ENCODE data around the gene CES1. TPM values are rescaled to one million over a fixed set of nuclear protein-coding genes. Genes with fewer than 3 reads are reported as not detected.

The CES1 gene
- total RNA-seq, result 100 to 1,000 TPM in 2 of 4 donors, 10 to 100 TPM in 1, 1 to 10 TPM in 1; 4.9 to 166 (median 107) TPM

DNA sequence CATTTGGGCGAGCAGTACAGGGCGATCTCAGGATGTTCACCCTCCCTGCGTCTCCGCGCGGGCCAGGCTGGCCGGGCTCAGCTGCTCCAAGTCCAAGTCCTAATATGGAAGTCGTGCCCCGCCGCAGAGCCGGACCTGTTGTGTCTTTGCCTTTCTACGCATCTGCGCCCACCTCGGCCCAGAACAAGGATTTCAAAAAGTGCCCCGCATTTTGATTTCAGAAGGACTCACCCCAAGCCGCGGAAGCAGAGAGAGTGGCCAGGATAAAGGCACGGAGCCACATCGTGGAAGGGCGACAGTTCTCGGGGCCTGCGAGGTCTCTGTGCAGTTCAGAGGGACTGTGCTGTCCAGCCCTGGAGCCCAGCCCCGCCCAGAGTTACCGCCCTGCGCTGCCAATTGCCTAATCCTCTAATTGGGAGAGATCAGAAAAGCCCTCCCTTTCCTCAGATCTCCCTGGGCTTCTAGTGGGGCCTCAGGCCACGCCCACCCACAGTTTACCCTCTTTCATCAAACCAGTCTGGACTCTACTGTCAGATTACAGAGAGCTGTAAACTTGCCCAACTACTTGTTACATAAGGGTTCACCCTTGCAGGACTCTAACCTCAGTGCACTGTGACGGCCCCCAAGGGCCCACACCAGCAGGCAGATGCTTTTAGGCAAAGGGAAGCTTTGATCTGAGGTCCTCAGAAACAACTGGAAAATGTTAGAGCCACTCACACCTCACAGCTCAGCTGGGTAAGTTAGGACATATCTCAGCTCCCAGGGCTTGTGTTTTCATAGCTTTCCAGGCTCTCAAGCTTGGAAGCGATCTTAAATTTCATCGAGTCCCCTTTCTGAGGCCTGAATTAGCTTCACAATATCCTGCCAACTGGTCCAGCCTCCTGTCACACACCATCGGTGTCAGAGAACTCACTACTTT lies at the start of gene CES1:
TSS of gene CES1 (minus strand) at position 324 of the 919 bp plus-strand sequence. CDS start at position 283, 41 bp downstream.
- TF ChIP-seq, protein P1, sequence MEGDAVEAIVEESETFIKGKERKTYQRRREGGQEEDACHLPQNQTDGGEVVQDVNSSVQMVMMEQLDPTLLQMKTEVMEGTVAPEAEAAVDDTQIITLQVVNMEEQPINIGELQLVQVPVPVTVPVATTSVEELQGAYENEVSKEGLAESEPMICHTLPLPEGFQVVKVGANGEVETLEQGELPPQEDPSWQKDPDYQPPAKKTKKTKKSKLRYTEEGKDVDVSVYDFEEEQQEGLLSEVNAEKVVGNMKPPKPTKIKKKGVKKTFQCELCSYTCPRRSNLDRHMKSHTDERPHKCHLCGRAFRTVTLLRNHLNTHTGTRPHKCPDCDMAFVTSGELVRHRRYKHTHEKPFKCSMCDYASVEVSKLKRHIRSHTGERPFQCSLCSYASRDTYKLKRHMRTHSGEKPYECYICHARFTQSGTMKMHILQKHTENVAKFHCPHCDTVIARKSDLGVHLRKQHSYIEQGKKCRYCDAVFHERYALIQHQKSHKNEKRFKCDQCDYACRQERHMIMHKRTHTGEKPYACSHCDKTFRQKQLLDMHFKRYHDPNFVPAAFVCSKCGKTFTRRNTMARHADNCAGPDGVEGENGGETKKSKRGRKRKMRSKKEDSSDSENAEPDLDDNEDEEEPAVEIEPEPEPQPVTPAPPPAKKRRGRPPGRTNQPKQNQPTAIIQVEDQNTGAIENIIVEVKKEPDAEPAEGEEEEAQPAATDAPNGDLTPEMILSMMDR (IDR thresholded peaks at IDR 0.05), result no peak
- DNase-seq (ENCODE audit: low spot score) (no peak), ATAC-seq (ENCODE audit: low FRiP score) (no peak)

DNA sequence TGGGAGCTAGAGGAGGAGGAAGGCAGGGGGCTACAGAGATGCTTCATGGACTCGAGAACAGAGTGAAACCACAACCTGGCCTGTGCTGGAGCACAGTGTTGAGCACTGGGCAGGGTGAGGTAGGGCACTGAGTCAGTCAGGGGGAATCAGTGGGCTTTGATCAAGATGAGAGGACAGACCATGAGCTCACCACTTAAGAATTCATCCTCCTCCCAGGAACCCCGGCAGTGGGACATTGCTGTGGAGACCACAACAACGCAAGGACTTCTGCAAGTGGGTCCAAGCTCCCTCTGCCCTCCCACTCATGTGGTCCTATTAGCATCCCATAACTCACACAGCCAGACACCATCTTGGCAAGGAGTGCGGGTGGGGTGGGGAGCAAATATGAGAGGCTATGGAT lies 44.0 kb upstream of the CES1 start:
- TF ChIP-seq, protein P1 (IDR thresholded peaks at IDR 0.05), result no peak
- no peak for DNase-seq (ENCODE audit: low spot score)
- ATAC-seq (ENCODE audit: low FRiP score), result no peak

DNA sequence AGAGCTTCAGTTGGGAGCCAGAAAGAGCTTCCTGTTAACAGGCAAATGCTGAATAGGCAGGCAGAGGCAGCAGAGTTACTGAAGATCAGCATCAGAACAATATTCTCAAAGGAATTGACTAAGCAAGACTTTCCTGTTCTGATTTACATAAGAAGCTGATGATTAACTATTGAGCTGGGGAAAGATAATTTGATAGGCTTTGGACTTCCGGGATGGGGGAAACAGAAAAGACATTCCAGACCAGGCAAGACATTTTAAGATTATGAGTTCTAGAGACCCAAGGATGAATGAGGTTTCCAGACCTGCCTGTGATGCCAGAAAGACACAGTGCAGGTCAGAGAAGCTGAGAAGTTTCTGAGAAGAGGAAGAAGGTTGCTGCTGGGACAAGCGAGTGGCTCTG lies 42.4 kb upstream of the CES1 start, which contains the start of gene CES5A:
TSS of gene CES5A (minus strand) at position 101 of the 400 bp plus-strand sequence. CDS start 152 bp downstream, outside the sequence.
- no peak for DNase-seq (ENCODE audit: low spot score)
- TF ChIP-seq, protein P1 (IDR thresholded peaks at IDR 0.05), result no peak
- no peak for ATAC-seq (ENCODE audit: low FRiP score)

DNA sequence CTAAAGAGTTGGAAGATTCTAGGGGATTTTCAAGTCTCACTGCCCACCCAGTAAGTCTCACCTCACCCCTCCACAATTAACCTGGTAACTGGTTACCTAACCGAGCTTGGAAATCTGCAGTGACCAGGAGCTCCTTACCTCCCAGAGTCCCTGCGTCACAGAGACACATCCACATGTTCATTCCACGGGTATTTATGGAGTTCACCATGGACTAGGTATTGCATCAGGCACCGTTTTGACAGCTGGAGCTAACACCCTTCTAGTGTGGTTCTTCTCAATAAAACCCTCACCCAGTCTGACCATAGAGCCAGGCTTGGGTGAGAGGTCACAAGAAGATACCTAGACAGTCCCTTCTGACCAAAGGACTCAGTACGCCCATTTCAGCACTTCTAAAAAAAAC lies 40.2 kb upstream of the CES1 start:
- ATAC-seq (ENCODE audit: low FRiP score), result no peak
- TF ChIP-seq, protein P1 (IDR thresholded peaks at IDR 0.05), result no peak
- no peak for DNase-seq (ENCODE audit: low spot score)

DNA sequence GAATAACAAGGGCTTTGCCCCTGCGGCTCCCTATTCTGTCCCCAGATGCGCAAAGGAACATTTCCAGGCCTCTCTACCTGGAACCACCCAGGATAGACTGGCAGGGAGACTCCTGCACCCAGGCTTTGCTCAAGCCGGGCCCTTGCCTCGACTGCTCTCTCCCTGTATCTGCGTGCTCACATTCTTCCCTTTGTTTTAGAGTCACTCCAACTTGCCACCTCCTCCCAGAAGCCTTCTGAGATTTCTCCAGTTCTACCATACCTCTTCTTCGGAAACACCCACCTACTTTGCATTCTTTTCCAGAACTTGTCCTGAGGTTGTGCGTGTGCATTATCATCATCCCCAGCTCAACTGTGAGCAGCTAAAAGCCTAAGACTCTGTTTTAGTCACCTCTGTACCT lies 39.2 kb upstream of the CES1 start:
- no peak for DNase-seq (ENCODE audit: low spot score)
- no peak for ATAC-seq (ENCODE audit: low FRiP score)
- TF ChIP-seq, protein P1 (IDR thresholded peaks at IDR 0.05), result no peak

DNA sequence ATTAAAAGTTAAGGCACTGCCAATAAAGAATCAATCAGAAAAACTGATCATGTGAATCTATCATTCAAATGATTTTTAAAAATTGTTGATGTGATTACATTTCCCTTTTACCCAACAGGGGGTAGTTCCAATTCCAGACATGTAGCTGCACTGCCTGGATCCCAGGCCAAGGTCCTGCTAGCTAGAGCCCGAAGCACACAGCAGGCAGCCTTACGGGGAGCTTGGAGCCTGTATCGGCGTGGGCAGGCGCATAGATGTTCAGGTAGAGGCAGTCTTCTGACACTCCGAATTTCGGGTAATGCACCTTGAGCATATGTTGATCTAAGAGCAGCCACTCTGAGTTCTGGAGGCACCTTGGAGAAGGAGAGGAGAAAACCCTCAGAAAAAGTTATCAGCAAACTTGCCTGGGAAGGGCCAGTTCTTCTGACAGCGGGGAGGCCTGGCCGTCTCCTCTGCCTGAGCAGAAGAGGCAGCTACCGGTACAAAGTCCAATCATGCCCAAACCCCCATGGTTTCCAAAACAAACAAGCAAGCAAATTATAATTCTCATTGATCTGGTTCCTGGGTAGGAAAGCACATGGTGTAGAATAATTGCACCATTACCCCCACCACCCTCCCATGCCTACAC lies 38.6 kb upstream of the CES1 start:
- TF ChIP-seq, protein P1 (IDR thresholded peaks at IDR 0.05), result no peak
- ATAC-seq (ENCODE audit: low FRiP score), result no peak
- no peak for DNase-seq (ENCODE audit: low spot score)
